GM18502 (cell line): ENCODE measurements around the gene TANK.

ENCODE experiments used
- ATAC-seq: cut with Tn5 transposase; IDR thresholded peaks from one replicate; pipeline ENCODE4 v1.9.1; 2021; ENCODE audit warnings: mild to moderate bottlenecking; ENCODE audit not compliant: unreplicated experiment, poor library complexity

Gene TANK

GRCh38 chr2:161219211-161219610 lies 59.0 kb downstream of the TANK start:
- no peak for ATAC-seq

DNA sequence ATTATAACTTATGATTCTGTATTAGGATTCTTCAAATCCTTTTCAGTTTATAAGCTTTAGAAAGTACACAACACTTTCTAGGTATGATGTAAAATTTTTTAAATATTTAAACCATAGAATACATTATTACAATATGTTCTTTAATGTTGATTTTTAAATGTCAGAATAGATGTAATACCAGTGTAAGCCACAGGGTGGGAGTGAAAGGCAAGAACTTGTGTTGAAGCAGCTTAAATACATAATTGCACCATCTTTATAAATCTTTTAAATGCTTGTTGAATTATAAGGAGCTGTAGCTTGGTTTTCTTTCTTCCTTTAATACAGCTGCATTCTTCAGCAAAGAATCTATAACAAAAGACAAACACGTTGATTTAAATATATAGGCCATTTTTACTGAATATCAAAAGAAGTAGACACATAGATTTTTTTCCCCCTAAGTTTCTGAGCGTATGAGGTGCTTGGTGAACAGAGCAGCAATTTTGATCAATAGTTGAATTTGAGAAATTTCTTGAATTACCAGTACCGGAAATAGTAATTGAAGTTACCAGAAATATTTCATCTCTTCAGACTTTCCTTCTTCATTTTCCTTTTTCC lies 63.0 kb downstream of the TANK start:
- peak; percentile 77 for ATAC-seq

DNA sequence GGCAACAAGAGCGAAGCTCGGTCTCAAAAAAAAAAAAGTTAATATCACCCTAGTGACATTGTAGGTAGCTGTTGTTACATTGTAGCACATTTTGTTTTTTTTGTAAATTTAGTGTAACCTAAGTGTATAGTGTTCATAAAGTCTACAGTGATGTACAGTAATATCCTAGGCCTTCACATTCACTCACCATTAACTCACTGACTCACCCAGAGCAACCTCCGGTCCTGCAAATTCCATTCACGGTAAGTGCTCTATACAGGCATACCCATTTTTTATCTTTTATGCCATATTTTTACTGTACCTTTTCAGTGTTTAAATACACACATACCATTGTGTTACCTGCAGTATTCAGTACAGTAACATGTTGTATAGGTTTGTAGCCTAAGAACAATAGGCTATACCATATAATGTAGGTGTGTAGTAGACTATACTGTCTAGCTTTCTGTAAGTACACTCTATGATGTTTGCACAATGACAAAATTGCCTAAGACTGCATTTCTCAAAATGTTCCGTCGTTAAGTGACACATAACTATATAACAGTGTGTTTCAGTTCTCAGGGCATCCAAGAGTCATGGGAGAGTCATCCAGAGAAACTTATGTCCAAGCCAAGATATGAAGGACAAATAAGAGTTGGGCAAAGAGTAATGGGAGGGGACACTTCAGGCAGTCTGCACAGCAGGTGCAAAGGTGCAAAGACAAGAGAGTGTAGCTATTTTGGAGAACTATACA lies 68.4 kb downstream of the TANK start:
- ATAC-seq, result no peak

DNA sequence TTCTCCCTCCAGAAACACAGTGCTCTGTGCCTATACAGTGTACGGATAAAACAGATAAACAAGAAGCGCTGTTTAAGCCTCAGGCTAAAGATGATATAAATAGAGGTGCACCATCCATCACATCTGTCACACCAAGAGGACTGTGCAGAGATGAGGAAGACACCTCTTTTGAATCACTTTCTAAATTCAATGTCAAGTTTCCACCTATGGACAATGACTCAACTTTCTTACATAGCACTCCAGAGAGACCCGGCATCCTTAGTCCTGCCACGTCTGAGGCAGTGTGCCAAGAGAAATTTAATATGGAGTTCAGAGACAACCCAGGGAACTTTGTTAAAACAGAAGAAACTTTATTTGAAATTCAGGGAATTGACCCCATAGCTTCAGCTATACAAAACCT lies 70.7 kb downstream of the TANK start:
- ATAC-seq, result no peak

DNA sequence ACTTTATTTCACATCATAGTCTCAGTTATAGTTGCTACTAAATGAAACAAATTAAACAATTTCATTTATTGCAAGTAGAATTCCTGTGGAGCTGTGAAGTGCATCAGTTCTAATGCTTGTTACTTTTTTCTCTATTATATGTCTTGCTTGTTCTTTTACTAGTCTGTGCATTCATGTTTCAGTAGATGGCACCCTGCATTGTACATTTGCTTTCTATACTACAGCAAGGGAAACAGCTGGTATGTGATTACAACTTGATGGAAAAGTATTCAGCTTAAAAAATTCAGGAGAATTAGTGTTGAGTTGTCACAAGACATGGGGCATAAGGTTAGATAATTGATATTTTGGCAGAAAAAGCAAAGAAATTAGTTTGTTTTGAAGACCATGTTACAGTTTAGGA lies 72.3 kb downstream of the TANK start:
- ATAC-seq, result no peak

DNA sequence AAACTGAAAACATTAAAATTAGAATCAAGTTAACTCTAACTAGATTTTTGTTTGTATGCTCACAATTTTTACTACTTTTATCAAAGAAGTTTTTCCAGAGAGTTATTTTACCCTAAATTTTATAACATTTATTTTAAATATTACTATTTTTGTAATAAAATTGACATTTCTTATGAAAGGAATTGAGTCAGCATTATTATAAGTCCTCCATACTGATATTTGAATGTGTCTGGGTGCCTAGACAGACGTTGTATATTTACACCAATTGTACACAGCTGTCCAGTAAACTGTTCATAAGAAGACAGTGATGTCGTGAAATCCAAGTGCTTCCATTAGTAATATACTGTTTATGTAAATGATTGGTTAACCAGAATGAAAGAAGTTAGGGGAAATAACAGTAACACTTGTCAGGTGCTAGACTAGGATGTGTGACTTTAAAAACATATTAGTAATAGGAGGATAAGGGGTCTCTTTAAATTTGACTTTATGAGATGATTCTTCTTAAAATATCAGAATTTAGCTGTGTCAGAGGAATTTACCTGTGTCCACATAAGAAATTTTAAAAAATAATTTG lies 73.7 kb downstream of the TANK start:
- ATAC-seq, result peak; percentile 41

DNA sequence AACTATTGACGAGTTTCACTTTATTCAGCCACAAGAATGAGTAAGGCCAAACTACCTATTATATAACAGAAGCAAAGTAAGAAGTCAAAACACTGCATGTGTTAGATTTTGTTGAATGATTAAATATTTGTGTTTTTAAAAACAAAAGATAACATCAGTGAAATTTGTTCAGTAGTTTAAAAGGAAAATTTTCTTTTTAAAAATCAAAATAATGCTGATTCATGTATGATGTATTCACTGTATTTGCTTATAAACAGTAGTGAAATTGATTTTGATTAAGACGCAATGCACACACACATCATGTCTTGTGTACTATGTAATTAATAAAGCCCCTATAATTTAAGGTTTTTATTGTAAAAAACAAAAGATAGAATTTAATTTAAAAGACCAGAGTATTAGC lies 74.4 kb downstream of the TANK start:
- ATAC-seq, result no peak

DNA sequence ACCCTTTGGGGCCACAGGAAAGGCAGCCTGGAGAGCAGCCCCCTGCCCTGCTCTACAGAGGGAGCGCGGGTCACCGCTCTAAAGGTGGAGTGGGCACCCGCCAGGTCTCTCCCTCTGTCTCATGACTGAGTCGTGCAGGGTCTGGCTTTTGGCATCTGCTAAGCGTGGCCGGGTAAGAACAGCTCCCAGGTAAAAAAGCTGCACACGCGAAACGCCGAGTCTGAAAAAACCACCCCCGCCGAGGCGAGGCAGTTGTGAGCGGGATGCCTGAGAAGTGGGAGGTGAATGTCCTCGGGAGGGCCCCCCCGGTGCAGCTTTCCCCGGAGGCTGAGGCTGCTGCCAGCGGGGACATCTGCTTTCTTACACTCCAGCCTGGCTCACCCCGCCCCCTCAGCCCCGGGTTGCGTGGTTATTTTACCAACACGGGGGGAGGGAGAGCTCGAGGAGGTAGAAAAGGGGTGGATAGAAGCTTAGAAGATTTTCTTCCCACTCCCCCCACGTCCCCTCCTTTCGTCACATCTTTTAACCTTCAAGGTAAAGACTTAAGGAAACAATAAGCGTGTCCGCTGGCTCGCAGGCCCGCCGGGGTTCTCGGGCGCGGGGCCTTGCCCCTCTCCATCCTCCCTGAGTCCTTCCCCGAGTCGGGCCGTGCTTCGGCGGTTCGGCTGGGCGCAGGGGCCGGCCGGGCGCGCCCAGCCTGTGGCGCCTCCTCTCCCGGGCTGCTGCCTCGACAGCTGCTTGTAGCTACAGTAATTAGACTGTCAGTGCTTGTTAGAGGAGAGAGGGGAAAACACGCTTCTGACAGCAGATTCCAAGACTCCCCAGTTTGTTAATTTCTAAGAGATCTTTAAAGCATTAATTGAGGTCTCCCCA lies 77.4 kb downstream of the TANK start:
- peak; percentile 55 for ATAC-seq

DNA sequence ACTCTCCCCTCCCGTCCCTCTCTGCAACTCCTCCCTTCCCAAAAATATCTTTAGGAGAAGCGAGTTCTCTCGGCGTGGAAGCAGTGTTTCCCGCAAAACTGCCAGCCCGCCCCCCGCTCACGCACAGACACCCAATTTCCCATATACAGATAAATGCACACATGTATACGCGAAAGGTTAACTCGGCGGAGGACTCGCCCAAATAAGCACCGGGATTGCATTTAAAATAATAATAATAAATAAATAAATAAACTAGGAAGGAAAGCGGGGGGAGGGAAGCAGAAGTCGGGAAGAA lies 78.0 kb downstream of the TANK start:
- no peak for ATAC-seq

DNA sequence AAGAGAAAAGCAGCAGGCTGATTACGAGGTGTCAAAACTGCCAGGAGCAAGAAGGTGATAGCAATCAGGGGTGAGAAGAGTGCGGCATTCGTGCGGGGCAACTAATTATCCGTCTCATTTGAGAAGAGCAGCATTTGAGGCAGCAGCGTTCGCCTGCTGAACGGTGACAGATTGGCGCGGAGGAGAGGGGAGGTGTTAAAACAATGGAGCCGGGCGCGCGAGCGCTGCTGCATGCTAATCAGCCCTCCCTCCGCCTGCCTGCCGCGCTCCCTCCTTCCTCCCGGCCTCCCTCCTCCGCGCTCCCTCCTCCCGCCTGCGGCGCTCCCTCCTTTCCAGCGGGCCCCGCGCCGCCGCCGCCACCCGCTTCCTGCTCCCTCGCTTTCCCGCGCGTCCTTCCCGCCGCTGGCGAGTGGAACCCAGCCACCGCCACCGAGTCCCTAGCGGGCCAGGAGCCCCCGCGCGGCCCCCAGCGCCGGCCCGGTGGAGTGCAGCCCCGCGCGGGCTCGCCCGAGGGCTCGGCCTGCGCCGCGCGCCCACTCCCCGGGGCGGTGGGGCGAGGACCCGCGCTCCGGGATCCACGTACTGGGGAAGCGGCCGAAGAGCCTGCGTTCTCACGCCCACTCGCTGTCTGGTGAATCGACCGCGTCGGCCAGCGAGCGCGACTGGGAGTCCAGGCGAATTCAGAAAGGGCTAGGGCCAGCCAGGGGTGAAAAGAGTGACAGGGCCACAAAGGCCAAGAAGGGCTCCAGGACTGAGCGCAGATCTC lies 78.5 kb downstream of the TANK start:
- peak; percentile 46 for ATAC-seq

- no peak for ATAC-seq
Measured at GRCh38 chr2:161239326-161240109, 79.3 kb downstream of the TANK start.

DNA sequence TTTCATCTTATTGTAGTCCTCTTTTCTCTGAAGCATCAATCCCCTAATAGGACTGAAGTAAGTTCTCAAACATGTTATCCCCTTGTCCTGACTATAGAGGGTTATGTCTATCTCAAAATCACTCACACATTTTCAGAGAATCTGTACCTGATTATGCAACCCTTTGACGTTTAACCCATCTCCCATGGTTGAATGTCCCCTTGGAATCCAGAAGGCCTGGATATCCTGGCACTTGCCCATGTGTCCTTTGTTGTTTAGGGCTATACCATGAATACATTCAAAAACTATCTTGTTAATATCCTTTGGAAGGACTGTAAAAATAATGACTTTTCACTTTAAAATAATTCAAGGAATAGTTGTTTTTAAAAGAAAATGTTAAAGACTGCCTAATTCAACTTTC lies 81.7 kb downstream of the TANK start:
- no peak for ATAC-seq

DNA sequence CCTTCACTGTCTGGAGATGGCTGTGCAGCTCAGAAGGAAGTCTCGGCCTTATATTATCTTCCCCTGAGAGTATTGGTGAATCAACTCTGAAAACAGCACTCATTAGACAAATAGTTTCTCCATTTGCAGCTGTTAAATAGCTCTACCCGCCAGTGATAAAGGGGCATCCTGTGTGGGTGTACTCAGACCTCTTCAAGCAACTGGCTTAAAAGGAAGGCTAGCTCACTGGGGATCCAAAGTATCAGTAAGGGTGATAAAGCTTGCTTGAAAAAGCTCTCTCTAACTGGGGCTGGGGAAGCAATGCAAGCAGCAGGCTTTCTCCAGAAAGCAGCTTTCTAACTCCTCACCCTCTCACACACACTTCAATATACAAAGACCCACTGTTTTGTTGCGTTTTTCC lies 83.1 kb downstream of the TANK start:
- ATAC-seq, result peak; percentile 33

- ATAC-seq, result no peak
Measured at GRCh38 chr2:161243905-161244304, 83.7 kb downstream of the TANK start.

DNA sequence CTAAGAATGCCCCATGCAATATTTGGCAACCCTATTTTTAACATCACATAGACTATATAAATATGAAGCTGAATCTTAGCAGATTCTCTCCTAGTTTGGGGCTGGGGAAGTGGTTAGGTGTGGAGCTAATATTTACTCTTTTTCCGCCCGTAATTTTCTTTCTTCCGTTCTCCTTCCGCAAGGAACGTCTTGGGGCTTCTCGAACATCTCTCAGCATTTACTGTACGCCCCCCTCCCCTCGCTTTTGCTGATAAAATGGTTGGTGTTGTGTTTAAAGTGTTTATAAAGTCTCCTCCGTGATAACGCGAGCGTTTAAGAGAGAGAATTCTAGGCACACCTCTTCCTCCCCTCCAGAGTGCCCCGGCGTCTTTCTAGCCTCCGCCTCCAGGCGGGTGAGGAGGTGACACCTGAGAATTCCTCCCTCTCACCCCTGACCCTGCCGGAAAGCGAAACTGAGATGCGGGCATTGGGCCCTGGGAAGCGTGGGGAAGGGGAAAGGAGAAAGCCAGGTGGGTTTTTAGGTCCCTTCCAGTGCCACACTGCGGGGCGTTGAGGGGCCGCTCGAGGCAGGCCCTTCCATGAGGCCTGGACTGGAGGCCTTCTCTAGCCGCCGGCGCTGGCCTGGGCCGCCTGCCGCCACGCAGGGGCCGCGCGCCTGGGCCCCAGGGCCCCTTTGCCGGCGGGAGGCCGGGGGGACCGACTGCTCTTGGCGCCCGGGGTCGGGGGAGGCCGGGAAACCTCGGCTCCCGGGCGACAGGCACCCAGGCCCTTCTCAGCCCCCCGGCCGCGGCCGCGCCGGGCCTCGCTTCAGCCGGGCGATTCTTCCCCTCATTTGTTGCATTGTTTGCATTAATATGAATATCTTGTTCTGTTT lies 84.4 kb downstream of the TANK start:
- ATAC-seq, result peak; percentile 92

DNA sequence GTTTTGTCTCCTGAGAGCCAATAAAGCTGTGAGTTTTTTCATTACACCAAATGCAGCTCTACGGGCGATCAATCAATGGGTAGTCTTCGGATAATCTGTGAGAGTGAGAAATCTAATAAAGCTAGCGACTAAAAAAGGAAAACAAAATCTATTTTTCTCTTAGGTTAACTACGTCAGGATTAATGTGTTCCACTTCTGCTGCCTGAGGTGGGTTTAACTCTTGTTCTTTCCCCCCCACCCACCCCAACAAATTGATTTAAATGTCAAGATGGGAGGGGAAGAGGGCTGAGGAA lies 85.0 kb downstream of the TANK start:
- no peak for ATAC-seq

GRCh38 chr2:161245671-161246070 lies 85.4 kb downstream of the TANK start:
- ATAC-seq, result no peak

DNA sequence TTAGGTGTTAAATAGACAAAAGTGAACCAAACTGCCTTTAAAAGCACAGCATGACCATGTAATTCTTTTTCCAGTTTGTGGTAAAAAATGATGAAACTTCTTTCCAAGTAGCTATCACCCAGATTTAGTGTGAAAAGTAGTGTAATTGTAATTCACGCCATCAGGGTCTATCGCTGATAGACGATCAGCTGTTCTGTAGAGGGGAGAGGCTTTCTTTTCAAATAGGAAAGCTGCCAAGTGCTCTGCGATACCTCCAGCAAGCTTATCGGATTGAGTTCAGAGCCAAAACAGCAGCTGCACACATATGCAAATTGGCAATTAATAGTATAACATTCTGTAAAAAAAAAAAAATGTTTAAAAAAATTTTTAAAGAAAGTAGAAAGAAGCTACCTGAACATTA lies 86.1 kb downstream of the TANK start:
- ATAC-seq, result no peak

DNA sequence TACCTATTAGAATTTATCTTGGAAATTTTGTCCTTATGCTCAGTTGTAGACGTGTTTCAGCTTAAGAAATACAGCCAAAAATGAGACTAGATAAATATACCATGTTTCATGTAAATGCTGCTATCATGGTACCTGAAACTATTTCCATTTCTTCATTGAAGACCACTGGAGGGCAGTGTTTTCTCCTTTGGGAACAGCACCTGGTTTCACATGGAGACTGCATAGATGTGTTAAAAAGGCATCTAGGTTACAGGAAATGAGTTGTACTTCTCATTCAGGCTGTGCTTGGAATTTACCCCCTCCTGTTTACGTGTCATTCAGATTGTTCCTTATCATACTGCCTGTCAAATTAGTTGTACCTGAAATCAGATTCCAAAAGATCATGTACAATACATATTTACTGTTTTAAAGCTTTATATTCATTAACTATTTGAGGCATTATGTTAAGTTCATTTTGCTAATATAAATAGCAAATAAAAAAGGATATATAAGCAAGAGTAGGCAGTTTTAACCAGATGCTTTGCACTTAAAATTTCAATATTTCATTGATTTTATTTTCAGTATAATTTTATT lies 90.7 kb downstream of the TANK start:
- ATAC-seq, result peak; percentile 77
